NCI-H82 (cell line): Measurements from ENCODE around the gene ARL6IP5.

Experiments
- DNase-seq: peaks from one replicate; lab custom pipeline; 2025; lab: John Stamatoyannopoulos, UW

The ARL6IP5 gene

GRCh38 chr3:69116897-69117296, 32.2 kb downstream of the ARL6IP5 start:
- DNase-seq: no peak

- DNase-seq: no peak
Measured at GRCh38 chr3:69118555-69118954, 33.8 kb downstream of the ARL6IP5 start.

GRCh38 chr3:69119138-69119537, 34.4 kb downstream of the ARL6IP5 start:
- no peak for DNase-seq

GRCh38 chr3:69119681-69120080, 34.9 kb downstream of the ARL6IP5 start:
- DNase-seq: no peak

- peak; percentile 85 for DNase-seq
Measured at GRCh38 chr3:69120879-69121464, 36.2 kb downstream of the ARL6IP5 start.

GRCh38 chr3:69121513-69121912, 36.8 kb downstream of the ARL6IP5 start:
- no peak for DNase-seq

GRCh38 chr3:69121950-69122349, 37.2 kb downstream of the ARL6IP5 start:
- DNase-seq: no peak

GRCh38 chr3:69122403-69122802, 37.7 kb downstream of the ARL6IP5 start, which contains the start of gene LMOD3:
LMOD3 (minus strand) TSS chr3:69122595; CDS start chr3:69122386, 209 bp downstream.
- no peak for DNase-seq

GRCh38 chr3:69126216-69126615, 41.5 kb downstream of the ARL6IP5 start:
- peak; percentile 61 for DNase-seq

GRCh38 chr3:69126999-69127398, 42.3 kb downstream of the ARL6IP5 start:
- no peak for DNase-seq

- no peak for DNase-seq
Measured at GRCh38 chr3:69128509-69128908, 43.8 kb downstream of the ARL6IP5 start.

- no peak for DNase-seq
Measured at GRCh38 chr3:69129531-69129930, 44.8 kb downstream of the ARL6IP5 start.

GRCh38 chr3:69130689-69131088, 46.0 kb downstream of the ARL6IP5 start:
- no peak for DNase-seq

GRCh38 chr3:69137005-69137404, 52.3 kb downstream of the ARL6IP5 start:
- no peak for DNase-seq

- DNase-seq: no peak
Measured at GRCh38 chr3:69137412-69137811, 52.7 kb downstream of the ARL6IP5 start.

GRCh38 chr3:69141313-69141712, 56.6 kb downstream of the ARL6IP5 start:
- DNase-seq: no peak

- DNase-seq: no peak
Measured at GRCh38 chr3:69142090-69142489, 57.4 kb downstream of the ARL6IP5 start.

- peak; percentile 54 for DNase-seq
Measured at GRCh38 chr3:69142797-69143454, 58.2 kb downstream of the ARL6IP5 start.

- peak; percentile 39 for DNase-seq
Measured at GRCh38 chr3:69143612-69144011, 58.9 kb downstream of the ARL6IP5 start.

- peak; percentile 56 for DNase-seq
Measured at GRCh38 chr3:69144631-69145245, 60.0 kb downstream of the ARL6IP5 start.

GRCh38 chr3:69145688-69146087, 61.0 kb downstream of the ARL6IP5 start:
- DNase-seq: peak; percentile 58

GRCh38 chr3:69149586-69149985, 64.8 kb downstream of the ARL6IP5 start:
- DNase-seq: no peak
